HG02938 (cell line): ENCODE measurements around the gene PPFIA2.
"Not testable (repeated sequence)": the region's sequence is repeated elsewhere in the genome, so short reads cannot be mapped to it uniquely, and the experiment has no call there.

ENCODE experiments used
- ATAC-seq: cut with Tn5 transposase; IDR thresholded peaks from one replicate; pipeline ENCODE4 v1.9.1; 2021; ENCODE audit warnings: mild to moderate bottlenecking, moderate library complexity; ENCODE audit not compliant: unreplicated experiment

Gene PPFIA2

GRCh38 chr12:81222846-81223592 is 536.1 kb downstream of the PPFIA2 start:
- ATAC-seq, result no peak

- no peak for ATAC-seq
Measured at GRCh38 chr12:81221681-81222080, 537.5 kb downstream of the PPFIA2 start.

GRCh38 chr12:81216739-81217138 is 542.4 kb downstream of the PPFIA2 start:
- no peak for ATAC-seq

- ATAC-seq, result no peak
Measured at GRCh38 chr12:81212996-81213696, 546.0 kb downstream of the PPFIA2 start.

GRCh38 chr12:81211306-81211705 is 547.8 kb downstream of the PPFIA2 start:
- no peak for ATAC-seq

GRCh38 chr12:81209772-81210225 is 549.4 kb downstream of the PPFIA2 start:
- ATAC-seq, result not testable (repeated sequence)

- no peak for ATAC-seq
Measured at GRCh38 chr12:81209012-81209411, 550.1 kb downstream of the PPFIA2 start.

- no peak for ATAC-seq
Measured at GRCh38 chr12:81208187-81208911, 550.8 kb downstream of the PPFIA2 start.
